AG10803 (cell line): ENCODE results near the gene CD96.

Source experiments
- DNase-seq: peaks from one replicate; pipeline ENCODE4 v3.0.0; 2010; ENCODE audit warnings: low read depth
- H3K4me3 ChIP-seq: 2 replicates; pipeline ENCODE4 v1.5.1; 2011; ENCODE audit warnings: mild to moderate bottlenecking, low read length, control low read depth
- CTCF ChIP-seq: conservative IDR thresholded peaks from 2 replicates; pipeline ENCODE4 v1.5.1; 2011; ENCODE audit warnings: mild to moderate bottlenecking, low read length, control low read depth, inconsistent platforms

The CD96 gene

GRCh38 chr3:111592143-111592542 is 50.1 kb downstream of the CD96 start:
- no peak overlapping the region for H3K4me3 ChIP-seq
- no peak for DNase-seq
- no peak for TF ChIP-seq CTCF

GRCh38 chr3:111592936-111593335 is 50.9 kb downstream of the CD96 start:
- TF ChIP-seq CTCF: no peak
- no peak overlapping the region for H3K4me3 ChIP-seq
- no peak for DNase-seq

GRCh38 chr3:111593666-111594065 is 51.7 kb downstream of the CD96 start:
- no peak overlapping the region for H3K4me3 ChIP-seq
- no peak for TF ChIP-seq CTCF
- DNase-seq: no peak

GRCh38 chr3:111594205-111594604 is 52.2 kb downstream of the CD96 start:
- H3K4me3 ChIP-seq: no peak overlapping the region
- no peak for TF ChIP-seq CTCF
- DNase-seq: peak; percentile 76

GRCh38 chr3:111594781-111595180 is 52.8 kb downstream of the CD96 start:
- no peak for TF ChIP-seq CTCF
- DNase-seq: no peak
- H3K4me3 ChIP-seq: no peak overlapping the region

GRCh38 chr3:111595232-111595631 is 53.2 kb downstream of the CD96 start, which contains the start of gene ZBED2:
Gene ZBED2 (minus strand): TSS chr3:111595346. CDS start chr3:111594201, 1,145 bp downstream.
- H3K4me3 ChIP-seq: no peak within 1 kb of the TSS
- TF ChIP-seq CTCF: no peak
- DNase-seq: no peak

- no peak for TF ChIP-seq CTCF
- no peak overlapping the region for H3K4me3 ChIP-seq
- no peak for DNase-seq
These were observed 54.3 kb downstream of the CD96 start for GRCh38 chr3:111596328-111596727.
